Tibial nerve (tissue), 4 donors: ENCODE data around the gene ADAMTS10. TPM values are rescaled to one million over a fixed set of nuclear protein-coding genes. Genes with fewer than 3 reads are reported as not detected.
A peak's percentile ranks its signal among the peaks of the same experiment; 100 is the strongest.

Source experiments
- DNase-seq, 2 donors: peaks; one replicate each; pipeline ENCODE4 v3.0.0-alpha.2; 2019; ENCODE audit warnings: low spot score in 2 of 2
- H3K27ac ChIP-seq, 4 donors: fragments of 200-600 bp; sonication (generic) in 3 of 4; one replicate each; pipeline ENCODE4 v1.5.1; 2017 to 2019; ENCODE audit warnings: mild to moderate bottlenecking in 1 of 4
- H3K27me3 ChIP-seq, 2 donors: fragments of 200-600 bp; sonication (generic) in 1 of 2; one replicate each; pipeline versions ENCODE4 v1.5.1 to v1.6.0; 2017 to 2019
- H3K36me3 ChIP-seq, 3 donors: fragments of 200-600 bp; sonication (generic); one replicate each; pipeline ENCODE4 v1.5.1; 2018 to 2019
- H3K4me1 ChIP-seq, 4 donors: fragments of 200-600 bp; sonication (generic) in 3 of 4; one replicate each; pipeline ENCODE4 v1.5.1; 2017 to 2019
- H3K4me3 ChIP-seq, 4 donors: fragments of 200-600 bp; sonication (generic) in 3 of 4; one replicate each; pipeline ENCODE4 v1.5.1; 2017 to 2019; ENCODE audit warnings: mild to moderate bottlenecking in 1 of 4, moderate library complexity in 1 of 4
- H3K9me3 ChIP-seq, 4 donors: fragments of 200-600 bp; sonication (generic) in 3 of 4; one replicate each; pipeline ENCODE4 v1.5.1; 2017 to 2019
- CTCF ChIP-seq, 5 experiments: fragments of 200-600 bp in 3 of 5; fragments of 450-650 bp in 2 of 5; sonication (generic) in 3 of 5; IDR thresholded peaks; one replicate each; pipeline ENCODE4 v1.5.1; 2016 to 2019; ENCODE audit warnings: antibody characterized with exemption in 5 of 5, mild to moderate bottlenecking in 3 of 5, moderate library complexity in 2 of 5
- EP300 ChIP-seq, 2 donors: sonication (generic); formaldehyde crosslinking; IDR thresholded peaks; one replicate each; pipeline ENCODE4 v1.6.1; 2017; ENCODE audit warnings: antibody characterized with exemption in 2 of 2, mild to moderate bottlenecking in 1 of 2
- POLR2A ChIP-seq, 2 donors: fragments of 450-650 bp; IDR thresholded peaks; one replicate each; pipeline ENCODE4 v1.6.1; 2017; ENCODE audit warnings: antibody characterized with exemption in 2 of 2, mild to moderate bottlenecking in 2 of 2, moderate library complexity in 2 of 2
- WGBS, 2 donors: methylation state at CpG; one replicate each; pipeline ENCODE4 v1.1.5; 2018; 5-methylcytosine and 5-hydroxymethylcytosine counted together
- total RNA-seq, 4 donors: library from RNA; depleted of rRNA; stranded (reverse); fragments of >200 nt; gene quantifications; one replicate each; pipeline ENCODE4 v1.1.0, GENCODE V29; 2016

Gene ADAMTS10
- 100 to 1,000 TPM in 1 of 4 donors, 10 to 100 TPM in 3; 37.3 to 140 (median 66.6) TPM for total RNA-seq

DNA sequence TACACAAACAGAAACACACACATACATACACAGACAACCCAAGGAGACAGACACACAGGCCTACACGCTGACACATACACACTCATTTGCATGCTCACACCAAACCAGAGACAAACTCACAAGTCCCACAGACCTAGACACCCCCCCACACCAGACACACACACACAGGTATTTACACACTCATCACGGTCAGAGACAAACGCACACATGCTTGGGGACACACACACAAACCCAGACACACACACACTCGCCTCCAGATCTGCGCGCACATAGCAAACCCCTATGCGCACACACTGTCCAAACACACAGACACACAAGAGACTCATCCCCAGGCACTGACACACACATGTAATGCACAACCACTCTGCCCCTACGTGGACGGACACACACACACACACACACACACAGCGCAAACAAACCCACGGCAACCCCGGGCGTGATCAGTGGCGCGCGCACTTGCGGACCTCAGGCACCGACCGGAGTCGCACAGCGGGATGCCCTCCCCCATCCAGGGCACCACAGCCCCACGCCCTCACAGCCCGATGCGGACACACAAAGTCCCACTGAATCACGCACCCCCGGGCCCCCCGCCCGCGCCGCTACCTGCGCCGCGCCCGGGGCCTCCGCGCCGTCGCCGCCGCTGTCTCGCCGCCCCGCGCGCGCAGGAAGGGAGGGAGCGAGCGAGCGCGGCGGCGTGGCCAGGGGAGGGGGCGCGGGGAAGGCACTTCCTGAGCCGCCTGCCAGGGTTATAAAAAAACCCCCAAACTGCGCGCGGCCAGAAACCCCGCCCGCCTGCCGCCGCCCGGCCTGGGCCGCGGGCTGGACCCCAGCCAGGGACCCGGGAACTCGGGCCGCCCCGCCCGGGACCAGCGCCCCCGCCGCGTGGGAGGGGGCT lies at the start of gene ADAMTS10:
Gene ADAMTS10 (minus strand): TSS at position 675 of the 895 bp plus-strand sequence. CDS start 5,005 bp downstream, outside the sequence.
- peaks cover 0 to 42% (median 10%) of the 10 kb centered on the region in 4 donors for H3K4me1 ChIP-seq
- peak within 1 kb of the TSS; percentile 50 to 77 (median 59) for H3K4me3 ChIP-seq
- H3K36me3 ChIP-seq, result peaks cover 0 to 9% (median 0%) of the 10 kb centered on the region in 3 donors
- H3K9me3 ChIP-seq, result peaks cover 0 to under 1% (median 0%) of the 10 kb centered on the region in 4 donors
- TF ChIP-seq EP300 (IDR thresholded peaks at IDR 0.05) (no peak), POLR2A (IDR thresholded peaks at IDR 0.05) (no peak), CTCF (IDR thresholded peaks at IDR 0.05) (no peak)
- 0 to 1% methylated on average over 27 to 28 of the region's 74 CpGs for WGBS, 2 donors
- peak in 1 of 2 donors; percentile 46 for DNase-seq
- no peaks in the 10 kb centered on the region for H3K27me3 ChIP-seq
- peak within 1 kb of the TSS; percentile 43 to 84 (median 76) for H3K27ac ChIP-seq

GRCh38 chr19:8659905-8660304 lies 49.4 kb upstream of the ADAMTS10 start:
- H3K36me3 ChIP-seq, result no peaks in the 10 kb centered on the region
- no peaks in the 10 kb centered on the region for H3K9me3 ChIP-seq
- H3K27me3 ChIP-seq, result peaks cover 0 to 9% of the 10 kb centered on the region in 2 donors
- TF ChIP-seq POLR2A (IDR thresholded peaks at IDR 0.05), result no peak
- no peak for TF ChIP-seq EP300 (IDR thresholded peaks at IDR 0.05)
- no peak for TF ChIP-seq CTCF (IDR thresholded peaks at IDR 0.05)
- no peak overlapping the region for H3K27ac ChIP-seq
- no peaks in the 10 kb centered on the region for H3K4me1 ChIP-seq
- H3K4me3 ChIP-seq, result no peak overlapping the region
- no peak for DNase-seq
- WGBS, 2 donors, result 56 to 66% methylated on average over 5 to 7 of the region's 7 CpGs

DNA sequence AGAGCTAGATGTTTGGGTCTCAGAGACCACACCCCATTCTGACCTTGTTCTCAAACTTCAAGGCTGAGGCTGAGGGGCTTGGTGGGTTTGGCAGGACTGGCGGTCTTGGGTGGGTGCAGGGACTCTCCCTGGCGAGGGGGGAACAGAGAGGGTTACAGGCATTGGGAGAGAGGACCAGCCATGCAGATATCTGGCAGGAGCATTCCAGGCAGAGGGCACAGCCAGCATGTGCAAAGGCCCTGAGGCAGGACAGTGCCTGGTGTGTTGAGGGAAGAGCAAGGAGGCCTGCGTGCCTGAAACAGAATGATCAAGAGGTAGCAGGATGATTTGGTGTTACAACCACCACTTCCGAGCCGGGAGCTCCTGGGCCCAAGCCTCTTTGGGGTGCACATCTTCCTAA lies 47.4 kb upstream of the ADAMTS10 start:
- WGBS, 2 donors, result 78 to 80% methylated on average over 5 of the region's 5 CpGs
- Histone ChIP-seq H3K36me3 (no peaks in the 10 kb centered on the region), H3K9me3 (no peaks in the 10 kb centered on the region), H3K27ac (no peak overlapping the region), H3K4me1 (peaks cover 0 to 8% (median 0%) of the 10 kb centered on the region in 4 donors), H3K27me3 (peaks cover 0 to 4% of the 10 kb centered on the region in 2 donors), H3K4me3 (no peak overlapping the region)
- no peak for DNase-seq
- TF ChIP-seq POLR2A (IDR thresholded peaks at IDR 0.05) (no peak), EP300 (IDR thresholded peaks at IDR 0.05) (no peak), CTCF (IDR thresholded peaks at IDR 0.05) (no peak)

GRCh38 chr19:8655340-8655709 lies 44.8 kb upstream of the ADAMTS10 start:
- Histone ChIP-seq H3K36me3 (no peaks in the 10 kb centered on the region), H3K4me3 (no peak overlapping the region), H3K4me1 (peaks cover 0 to 8% (median 0%) of the 10 kb centered on the region in 4 donors), H3K27me3 (peaks cover 0 to 4% of the 10 kb centered on the region in 2 donors), H3K9me3 (no peaks in the 10 kb centered on the region), H3K27ac (no peak overlapping the region)
- 57 to 68% methylated on average over 8 to 11 of the region's 12 CpGs for WGBS, 2 donors
- TF ChIP-seq POLR2A (IDR thresholded peaks at IDR 0.05) (no peak), EP300 (IDR thresholded peaks at IDR 0.05) (no peak), CTCF (IDR thresholded peaks at IDR 0.05) (no peak)
- no peak for DNase-seq
